ENCODE data around the gene TANC1.
A peak's percentile ranks its signal among the peaks of the same experiment; 100 is the strongest.

The TANC1 gene

DNA sequence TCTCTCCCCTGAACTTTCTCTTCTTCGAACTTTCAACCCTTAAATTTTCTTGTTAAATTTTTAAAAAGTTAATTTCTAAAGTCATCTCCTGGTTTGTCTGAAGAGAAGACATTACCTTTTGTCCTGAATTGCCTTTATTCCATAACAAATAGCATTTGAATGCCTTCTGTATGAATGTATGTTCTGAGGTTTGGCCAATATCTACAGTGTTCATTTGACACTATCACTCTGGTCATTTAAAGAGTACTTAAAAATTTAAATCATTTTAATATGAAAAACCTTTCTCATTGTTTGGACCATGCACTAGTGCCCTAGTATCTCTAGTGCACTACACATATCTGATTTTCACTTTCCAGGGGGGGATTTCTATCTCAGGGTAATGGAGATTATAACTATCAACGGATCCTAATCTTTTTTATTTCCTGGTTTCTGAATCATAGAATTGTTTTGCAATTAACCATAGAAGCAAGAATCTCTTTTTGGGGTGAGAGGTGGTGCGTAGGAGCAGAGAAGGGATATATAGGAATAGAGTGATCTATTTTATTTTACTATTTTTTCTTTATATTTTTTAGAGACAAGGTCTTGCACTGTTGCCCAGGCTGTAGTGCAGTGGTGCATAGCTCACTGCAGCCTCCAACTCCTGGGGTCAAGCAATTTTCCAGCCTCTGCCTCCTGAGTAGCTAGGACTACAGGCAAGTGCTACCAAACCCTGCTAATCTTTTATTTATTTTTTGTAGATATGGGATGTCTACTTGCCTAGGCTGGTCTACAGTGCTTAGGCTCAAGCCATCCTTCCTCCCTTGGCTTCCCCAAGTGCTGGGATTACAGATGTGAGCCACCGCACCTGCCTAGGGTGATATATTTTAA, 25.5 kb downstream of the TANC1 start:
- no peak for DNase-seq (ENCODE audit: low spot score)
- FAIRE-seq = no peak

DNA sequence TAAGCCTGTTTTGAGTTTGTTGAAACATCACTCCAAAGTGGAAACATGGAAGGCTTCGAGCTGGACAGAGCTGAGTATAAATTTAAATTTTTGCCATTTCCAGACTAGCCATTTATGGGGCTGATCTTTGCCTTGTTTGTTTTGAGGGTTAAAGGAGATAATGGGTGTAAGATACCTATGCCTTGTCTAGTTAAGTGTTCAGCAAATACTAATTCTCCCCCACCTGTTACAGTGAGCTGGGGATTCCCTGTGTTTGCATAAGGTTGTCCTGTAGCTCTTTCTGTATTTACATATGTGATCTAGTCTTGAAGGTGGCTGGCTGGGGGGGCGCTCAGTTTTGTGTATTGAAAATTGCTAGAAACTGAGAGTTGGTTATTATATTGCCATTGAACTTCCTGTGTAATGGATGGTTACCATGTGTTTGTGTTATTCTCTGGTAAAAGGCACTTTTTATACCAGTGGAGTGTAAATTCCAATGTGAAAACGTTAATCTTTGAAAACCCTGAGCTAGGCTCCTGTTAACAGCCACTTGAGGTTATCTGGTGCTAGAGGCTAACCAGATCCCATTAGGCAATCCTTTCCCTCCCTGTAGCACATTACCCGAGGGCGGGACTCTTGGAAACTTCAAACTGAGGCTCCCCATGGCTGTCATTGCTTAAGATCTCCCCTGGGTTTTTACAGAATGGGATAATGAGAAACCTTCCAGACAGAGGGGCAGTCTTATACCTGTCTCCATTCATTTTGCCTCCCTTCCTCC, 26.7 kb downstream of the TANC1 start:
- DNase-seq (ENCODE audit: low spot score) = no peak
- FAIRE-seq = no peak

DNA sequence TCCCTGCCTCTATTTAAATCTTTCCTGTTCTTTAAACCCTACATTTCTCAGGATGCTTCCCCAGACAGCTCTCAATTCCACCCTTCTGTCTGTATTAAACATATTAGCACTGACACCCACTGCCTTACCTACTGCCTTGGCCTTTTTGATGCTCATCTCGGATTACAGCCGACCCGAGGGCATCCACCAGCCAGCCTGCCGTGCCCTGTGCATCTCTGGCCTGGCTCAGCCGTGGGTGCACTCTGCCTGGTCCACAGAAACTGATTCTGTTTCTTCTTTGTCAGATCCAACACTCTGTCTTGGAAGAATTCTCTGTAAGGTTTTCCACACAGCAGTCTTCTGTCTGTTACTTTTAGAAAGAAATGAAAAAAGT, 27.2 kb downstream of the TANC1 start:
- FAIRE-seq (no peak), DNase-seq (ENCODE audit: low spot score) (no peak)

DNA sequence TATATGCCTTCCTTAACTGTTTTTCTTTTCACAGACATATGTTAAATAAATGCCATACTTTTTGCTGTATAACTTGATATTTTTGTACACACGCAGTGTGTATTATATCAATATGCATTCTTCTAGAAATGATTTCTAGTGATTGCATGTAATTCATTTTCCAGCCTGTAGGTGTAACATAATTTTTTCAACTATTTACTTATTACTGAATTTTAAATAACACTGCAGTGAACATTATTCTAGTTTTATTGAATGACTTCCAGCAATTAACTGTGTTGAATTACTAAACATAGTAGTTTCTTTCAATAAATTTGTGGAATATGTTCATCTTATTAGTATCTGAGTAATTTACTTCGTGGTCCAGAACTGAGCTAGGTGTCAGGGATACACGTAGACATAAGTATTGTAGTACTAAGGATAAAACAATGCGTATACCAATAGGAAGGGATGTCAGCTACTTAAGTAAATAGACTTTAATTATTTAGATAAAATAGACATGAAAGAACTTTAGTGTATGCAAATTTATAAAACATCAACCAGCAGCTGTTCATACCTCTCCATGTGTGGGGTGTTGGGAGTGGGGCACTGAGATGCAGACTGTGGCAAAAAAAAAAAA, 28.0 kb downstream of the TANC1 start:
- DNase-seq (ENCODE audit: low spot score) (no peak), FAIRE-seq (no peak)

DNA sequence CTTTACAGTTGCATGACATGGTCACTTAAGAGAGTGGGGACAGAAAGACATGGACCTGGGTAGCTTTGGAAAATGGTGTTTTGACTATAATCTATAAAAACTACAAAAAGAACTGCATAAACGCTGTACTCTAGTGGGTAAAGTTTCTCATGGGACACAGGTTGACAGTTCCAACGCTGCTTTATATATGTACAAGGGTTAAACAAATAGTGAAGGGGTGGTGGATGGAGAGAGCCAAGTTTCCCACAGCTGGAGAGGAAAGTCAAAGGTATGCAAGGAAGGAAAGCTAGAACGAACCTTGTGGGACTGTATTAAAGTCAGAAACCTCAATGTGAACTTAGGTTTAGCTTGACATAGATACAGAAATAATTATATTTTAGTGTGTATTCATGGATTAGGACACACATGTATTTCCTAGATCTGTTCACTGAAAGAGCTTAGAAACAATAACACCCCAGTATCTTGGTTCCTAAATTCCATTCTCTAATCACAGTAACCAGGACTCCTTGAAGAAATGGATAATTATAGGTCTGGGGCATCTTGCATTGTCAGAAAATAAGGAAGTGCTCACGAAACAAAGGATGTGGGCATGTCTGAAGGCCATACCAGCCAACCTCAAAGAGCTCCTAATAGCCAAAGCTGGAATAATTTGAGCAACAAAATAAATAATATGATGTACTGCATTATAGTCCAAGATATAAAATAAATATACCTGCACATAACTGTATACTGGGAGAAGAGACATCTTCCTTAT, 28.8 kb downstream of the TANC1 start:
- DNase-seq (ENCODE audit: low spot score) (no peak), FAIRE-seq (no peak)

DNA sequence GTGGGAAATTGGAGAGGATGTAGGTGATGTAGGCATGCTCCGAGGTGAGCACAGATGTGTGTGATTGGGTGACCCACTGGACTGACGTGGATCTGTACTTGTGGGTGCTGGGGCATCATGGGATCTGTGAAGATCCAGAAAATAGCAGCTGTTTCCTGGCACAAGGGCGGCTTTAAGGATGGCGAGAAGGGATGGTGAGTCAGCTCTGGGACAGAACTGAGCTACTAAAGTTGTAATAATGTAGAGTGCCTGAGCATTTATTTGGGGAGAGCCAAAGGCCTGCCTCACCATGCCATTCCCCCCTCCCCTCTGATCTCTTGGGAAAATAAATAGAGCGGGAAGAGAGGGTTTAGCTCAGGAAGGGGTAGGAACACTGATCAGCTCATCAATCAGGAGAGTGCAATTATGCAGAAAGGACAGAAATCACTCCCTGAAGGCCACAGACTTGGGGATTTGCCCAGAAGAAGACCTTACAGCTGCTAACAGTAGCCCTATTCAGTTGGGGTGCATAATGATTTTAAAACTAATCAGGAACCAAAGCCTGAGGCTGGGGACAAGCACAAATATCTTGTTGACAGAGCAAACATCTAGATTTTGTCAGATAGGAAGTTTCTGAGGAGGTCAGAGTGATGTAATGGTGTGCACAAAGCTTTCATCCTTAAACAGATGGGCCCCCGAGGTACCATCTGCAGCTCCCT, 30.3 kb downstream of the TANC1 start:
- FAIRE-seq (no peak), DNase-seq (ENCODE audit: low spot score) (peak; percentile 12)

DNA sequence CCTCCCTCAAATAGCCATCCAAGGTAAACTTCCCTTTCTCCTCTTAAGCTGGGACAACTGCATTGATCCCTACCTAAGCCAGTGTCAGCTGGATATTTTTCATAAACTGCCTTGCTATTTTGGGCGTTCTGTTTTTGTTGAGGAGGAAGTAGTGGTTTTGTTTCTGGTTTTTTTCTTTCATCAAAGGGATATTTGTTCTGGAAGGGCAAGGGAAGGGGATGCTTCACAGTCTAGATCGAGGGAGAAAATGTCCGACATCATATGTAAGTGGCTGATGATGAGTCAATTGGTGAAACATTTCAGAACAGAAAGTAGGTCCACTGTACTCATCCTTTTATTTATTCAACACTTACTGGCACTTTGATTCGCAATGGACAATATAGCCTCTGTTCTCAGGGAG, 31.0 kb downstream of the TANC1 start:
- DNase-seq (ENCODE audit: low spot score) (peak; percentile 26), FAIRE-seq (no peak)

DNA sequence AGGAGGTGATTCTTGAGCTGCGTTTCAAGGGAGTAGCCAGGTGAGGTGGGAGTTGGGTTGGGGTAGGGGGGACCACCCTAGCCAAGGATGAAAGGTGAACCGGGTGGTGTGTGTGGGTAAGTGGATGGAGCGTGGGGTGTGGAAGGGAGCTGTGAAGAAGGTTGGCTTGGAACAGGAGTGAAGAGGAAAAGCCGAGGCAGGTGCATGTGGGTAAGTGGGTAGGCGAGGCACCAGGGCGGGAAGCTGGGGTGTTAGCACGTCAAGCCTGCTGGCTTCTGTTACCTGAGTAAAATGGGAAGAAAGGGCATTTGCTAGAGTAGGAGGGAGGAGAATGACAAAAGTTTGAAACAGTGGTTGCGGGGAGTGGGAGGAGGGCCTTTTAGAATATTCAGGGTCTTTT, 31.6 kb downstream of the TANC1 start:
- no peak for DNase-seq (ENCODE audit: low spot score)
- FAIRE-seq = no peak

DNA sequence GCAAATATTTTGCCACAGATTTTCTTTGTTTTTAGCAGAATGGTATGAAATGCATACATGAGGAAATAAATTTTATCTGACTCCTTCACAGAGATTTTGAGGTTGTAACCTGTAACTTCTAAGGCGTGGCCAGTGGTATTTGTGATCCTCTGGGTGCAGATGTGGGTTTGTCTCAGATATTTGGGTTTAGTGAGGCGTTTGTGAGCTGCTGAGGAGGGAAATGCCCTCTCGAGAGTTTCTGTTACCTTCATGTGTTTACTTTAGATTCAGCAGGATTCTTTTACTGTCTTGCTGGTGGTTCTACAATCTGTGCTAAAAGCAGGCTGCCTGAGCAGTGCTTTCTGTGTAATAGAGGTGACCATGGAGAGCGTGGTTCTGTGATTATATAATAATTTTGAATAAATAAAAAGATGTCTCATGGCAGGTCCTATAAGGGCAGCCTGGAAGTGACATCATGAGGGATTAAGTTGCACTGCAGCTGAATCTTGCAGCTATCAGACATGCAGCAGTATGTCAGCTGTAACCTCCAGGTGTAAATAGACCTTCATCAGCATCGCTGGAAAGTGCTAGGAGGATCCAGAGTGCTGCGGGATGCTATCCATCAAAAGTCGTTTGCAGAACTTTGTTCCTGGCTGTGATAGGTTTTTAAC, 34.1 kb downstream of the TANC1 start:
- no peak for DNase-seq (ENCODE audit: low spot score)
- FAIRE-seq = no peak

DNA sequence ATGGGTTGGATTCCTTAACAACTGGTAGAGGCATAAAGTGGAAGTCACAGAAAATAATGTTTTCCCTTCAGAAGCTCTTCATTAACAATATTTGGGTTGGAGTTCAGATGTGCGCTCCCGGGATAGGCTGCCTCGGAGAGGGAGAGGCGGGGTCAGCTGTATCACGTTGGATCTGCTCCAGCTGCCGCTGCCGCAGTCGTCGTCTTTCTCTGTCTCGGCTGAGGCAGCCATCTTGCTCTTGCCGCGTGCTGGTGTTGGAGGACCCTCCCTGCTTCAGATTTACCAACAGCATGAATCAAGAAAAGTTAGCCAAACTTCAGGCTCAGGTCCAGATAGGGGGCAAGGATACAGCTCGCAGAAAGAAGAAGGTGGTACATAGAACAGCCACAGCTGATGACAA, 35.1 kb downstream of the TANC1 start:
- FAIRE-seq (no peak), DNase-seq (ENCODE audit: low spot score) (no peak)

DNA sequence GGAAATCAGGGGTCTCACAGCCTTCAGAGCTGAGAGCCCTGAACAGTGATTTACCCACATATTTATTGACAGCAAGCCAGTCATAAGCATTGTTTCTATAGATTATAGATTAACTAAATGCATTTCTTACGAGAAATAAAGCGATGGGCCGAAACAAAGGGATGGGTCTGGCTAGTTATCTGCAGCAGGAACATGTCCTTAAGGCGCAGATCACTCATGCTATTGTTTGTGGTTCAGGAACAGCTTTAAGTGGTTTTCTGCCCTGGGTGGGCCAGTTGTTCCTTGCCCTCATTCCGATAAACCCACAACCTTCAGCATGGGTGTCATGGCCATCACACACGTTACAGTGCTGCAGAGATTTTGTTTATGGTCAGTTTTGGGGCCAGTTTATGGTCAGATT, 36.4 kb downstream of the TANC1 start:
- no peak for FAIRE-seq
- DNase-seq (ENCODE audit: low spot score) = no peak

DNA sequence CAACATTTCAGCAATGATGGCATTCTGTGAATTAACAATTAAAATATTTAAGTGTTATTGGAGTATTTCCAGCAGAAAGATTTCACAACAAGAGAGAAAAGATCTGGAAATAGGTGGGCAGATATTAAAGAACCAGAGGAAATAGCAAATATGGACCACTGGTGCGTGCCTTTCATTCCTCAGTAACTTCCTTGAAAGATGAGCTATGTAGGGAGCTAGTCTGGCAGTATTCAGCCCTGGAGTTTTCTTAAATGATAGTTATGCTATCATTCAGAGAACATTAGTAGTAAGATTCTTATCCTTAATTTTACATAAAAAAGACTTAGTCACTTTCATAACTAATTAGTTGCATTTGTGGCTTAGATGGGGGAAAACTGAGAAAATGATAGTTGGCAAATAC, 41.5 kb downstream of the TANC1 start:
- DNase-seq (ENCODE audit: low spot score) (no peak), FAIRE-seq (no peak)

DNA sequence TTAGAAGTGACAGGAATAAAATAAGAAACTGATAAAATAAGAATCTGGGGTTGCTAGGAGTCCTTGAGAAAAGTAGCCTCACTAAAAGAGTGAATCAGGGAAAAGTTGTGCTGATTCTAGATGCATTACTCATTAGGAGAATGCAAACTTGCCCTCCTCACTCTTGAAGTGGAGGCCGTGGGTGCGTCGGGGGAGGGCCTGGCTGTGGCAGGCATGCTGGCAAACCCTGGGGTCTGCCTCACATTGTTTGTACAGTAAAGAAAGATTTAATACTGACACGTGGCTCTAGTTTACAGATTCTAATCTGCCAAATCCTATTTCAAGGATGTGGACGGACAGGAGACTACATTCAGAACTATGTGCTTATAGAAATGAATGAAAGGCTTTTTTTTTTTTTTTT, 41.9 kb downstream of the TANC1 start:
- FAIRE-seq (no peak), DNase-seq (ENCODE audit: low spot score) (no peak)

DNA sequence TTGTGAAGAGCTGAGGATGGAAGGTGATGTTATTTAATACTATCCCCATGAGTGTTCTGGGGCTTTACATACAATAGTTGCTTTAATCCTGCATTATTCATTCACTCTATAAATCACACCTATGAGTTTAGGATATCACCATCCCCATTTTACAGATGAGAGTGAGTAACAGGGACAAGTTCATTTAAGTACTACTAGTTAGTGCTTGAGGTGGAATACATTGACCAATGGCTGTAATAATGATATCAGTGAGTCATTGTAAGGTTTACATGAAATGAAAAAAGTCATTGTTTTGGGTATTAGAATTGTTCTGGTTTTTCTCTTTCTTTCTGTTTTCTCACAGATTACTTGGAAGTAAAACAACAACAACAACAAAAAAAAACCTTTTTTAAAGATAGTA, 42.5 kb downstream of the TANC1 start:
- FAIRE-seq = no peak

DNA sequence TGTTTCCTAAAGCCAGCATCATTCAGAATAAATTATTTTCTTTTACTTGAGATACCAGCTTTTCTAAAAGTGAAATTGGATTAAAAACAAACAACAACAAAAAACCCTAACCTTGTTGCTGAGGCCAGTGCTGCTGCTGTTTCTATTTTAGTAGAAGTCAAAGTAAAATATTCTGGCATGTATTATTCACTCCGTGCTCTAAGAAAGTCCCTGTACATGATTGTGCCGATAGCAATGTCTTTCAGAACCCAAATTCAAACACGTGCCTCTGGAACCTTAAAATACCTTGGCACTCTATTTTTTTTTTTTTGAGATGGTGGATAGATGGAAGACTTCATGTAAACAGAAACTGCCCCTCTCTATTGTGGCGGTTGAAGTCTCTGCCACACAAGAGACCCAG, 43.7 kb downstream of the TANC1 start:
- DNase-seq (ENCODE audit: low spot score) = no peak
- FAIRE-seq = no peak

More for the DNA sequence above, 42.5 kb downstream of the TANC1 start:
- DNase-seq (ENCODE audit: low spot score) = no peak

DNA sequence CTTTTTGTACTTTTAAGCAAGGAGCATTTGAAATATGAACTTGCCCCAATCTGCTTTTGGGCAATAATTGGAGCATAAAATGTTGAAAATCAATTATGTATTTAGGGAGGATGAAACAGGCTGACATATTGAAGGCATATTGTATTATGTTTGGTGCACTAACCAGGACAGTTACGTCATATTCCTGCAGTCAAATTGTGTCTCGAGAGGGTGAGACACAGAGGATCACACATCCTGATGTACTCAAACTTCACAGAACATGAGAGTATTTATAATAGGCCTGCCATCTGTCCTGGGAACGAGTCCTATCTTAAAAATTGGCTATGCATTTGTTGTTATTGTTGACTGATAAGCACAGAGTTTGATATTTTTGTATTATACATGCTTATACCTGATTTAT, 44.7 kb downstream of the TANC1 start:
- no peak for FAIRE-seq

DNA sequence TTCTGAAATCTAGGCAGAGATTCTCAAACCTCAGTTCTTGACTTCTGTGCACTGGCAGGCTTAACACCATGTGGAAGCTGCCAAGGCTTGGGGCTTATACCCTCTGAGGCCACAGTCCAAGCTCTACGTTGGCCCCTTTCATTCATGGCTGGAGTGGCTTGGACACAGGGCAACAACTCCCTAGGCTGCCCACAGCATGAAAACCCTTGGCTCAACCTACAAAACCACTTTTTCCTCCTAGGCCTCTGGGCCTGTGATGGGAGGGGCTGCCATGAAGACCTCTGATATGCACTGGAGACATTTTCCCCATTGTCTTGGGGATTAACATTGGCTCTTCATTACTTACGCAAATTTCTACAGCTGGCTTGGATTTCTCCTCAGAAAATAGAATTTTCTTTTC, 46.7 kb downstream of the TANC1 start:
- no peak for DNase-seq (ENCODE audit: low spot score)
- FAIRE-seq = no peak

More for the DNA sequence above, 44.7 kb downstream of the TANC1 start:
- no peak for DNase-seq (ENCODE audit: low spot score)

DNA sequence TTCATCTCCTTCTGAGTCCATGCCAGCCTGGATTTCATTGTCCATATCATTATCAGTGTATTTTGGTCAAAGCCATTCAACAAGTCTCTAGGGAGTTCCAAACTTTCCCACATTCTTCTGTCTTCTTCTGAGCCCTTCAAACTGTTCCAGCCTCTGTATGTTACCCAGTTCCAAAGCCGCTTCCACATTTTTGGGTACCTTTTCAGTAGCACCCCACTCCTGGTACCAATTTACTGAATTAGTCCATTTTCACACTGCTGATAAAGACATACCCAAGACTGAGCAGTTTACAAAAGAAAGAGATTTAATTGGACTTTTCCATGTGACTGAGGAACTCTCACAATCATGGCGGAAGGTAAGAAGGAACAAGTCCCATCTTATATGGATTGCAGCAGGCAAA, 47.4 kb downstream of the TANC1 start:
- DNase-seq (ENCODE audit: low spot score) (no peak), FAIRE-seq (no peak)

DNA sequence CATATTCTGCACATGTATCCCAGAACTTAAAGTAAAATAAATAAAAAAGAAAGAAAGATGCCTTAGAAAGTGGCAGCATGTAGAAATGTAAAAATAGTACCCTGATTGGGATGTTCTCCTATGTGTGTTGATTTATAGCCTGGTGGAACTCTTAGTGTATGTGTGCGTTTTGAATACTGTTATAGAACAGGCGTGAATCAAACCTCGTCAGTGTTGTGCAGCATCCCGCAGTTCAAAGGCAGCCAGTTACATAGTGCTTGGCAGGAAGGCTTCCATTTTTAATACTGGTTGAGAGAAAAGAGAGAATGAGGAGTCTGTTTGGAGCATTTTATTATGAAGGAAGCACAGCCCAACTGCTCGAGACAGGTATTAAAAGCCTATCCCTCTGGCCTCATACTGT, 49.4 kb downstream of the TANC1 start:
- FAIRE-seq (no peak), DNase-seq (ENCODE audit: low spot score) (no peak)

DNA sequence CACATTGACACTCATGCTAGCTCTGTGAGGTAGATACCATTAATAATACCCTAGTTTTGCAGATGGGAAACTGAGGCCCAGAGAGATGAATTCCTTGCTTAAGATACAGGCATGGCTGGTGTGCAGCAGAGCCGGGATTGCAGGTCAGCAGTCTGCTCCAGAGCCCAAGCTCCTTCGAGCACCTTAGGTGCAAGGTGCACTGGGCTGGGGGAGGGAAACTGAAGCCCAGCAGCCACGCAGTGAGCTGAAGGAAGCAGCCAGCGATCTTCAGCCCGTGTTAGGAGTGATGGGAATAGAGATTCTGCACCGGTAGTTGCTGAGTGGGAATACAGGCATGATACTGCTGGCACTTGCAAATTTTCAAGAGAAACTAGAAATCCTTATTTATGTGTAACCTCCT, 50.6 kb downstream of the TANC1 start:
- DNase-seq (ENCODE audit: low spot score) = no peak
- FAIRE-seq = no peak

DNA sequence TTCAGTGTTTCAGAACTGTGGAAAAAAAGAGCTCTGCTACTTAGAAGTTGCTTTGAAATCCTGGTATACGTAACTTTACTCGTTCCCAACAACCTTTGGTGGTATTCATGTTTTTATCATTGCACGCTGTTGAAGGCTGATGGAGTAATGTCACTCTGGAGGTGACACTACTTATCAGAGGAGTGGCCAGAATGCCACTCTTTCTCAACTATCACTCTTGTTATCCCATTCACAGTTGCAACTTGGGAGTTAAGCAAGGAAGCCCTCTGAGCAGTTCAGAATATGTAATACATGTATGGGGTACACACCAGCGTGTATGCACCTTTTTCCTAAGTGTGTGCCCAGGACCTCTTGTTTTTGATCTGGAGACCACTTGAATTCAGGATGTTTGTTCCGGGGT, 53.6 kb downstream of the TANC1 start:
- no peak for FAIRE-seq
- no peak for DNase-seq (ENCODE audit: low spot score)

Measured in urothelium cell line (cell line).